GM23338 (cell line): Measurements from ENCODE around the gene TRIM8. TPM values are rescaled to one million over a fixed set of nuclear protein-coding genes. Genes with fewer than 3 reads are reported as not detected.

ENCODE experiments used
- ATAC-seq: fragments of 200-7000 bp; cut with Tn5 transposase; 3 replicates; pipeline ENCODE4 v1.9.1; 2020
- DNase-seq: peaks from one replicate; pipeline ENCODE4 v3.0.0-alpha.2; 2015; ENCODE audit warnings: low spot score
- H2AFZ ChIP-seq: fragments of 200-600 bp; sonication (generic); 2 replicates; pipeline ENCODE4 v1.8.0; 2016; ENCODE audit warnings: antibody characterized with exemption, mild to moderate bottlenecking, moderate library complexity
- H3F3A ChIP-seq: fragments of 200-600 bp; sonication (generic); replicated peaks from 2 replicates; pipeline ENCODE4 v1.8.0; 2017; ENCODE audit warnings: antibody characterized with exemption, mixed run types, low read depth
- H3K27ac ChIP-seq: fragments of 200-600 bp; sonication (generic); 2 replicates; pipeline ENCODE4 v1.6.1; 2016; ENCODE audit warnings: low read depth
- H3K27me3 ChIP-seq: fragments of 200-600 bp; sonication (generic); 2 replicates; pipeline ENCODE4 v1.8.0; 2016; ENCODE audit warnings: mild to moderate bottlenecking, mixed run types, moderate library complexity; ENCODE audit not compliant: insufficient read depth
- H3K36me3 ChIP-seq: fragments of 200-600 bp; sonication (generic); 2 replicates; pipeline ENCODE4 v1.8.0; 2016; ENCODE audit warnings: mild to moderate bottlenecking; ENCODE audit not compliant: insufficient read depth
- H3K4me1 ChIP-seq: fragments of 200-600 bp; sonication (generic); 2 replicates; pipeline ENCODE4 v1.8.0; 2016; ENCODE audit warnings: mild to moderate bottlenecking, moderate library complexity; ENCODE audit not compliant: insufficient read depth
- H3K4me2 ChIP-seq: fragments of 200-600 bp; sonication (generic); 2 replicates; pipeline ENCODE4 v1.7.1; 2017; ENCODE audit warnings: mixed run types
- H3K4me3 ChIP-seq: fragments of 200-600 bp; sonication (generic); 2 replicates; pipeline ENCODE4 v1.6.1; 2016; ENCODE audit warnings: mixed run types
- H3K79me2 ChIP-seq: fragments of 200-600 bp; sonication (generic); replicated peaks from 2 replicates; pipeline ENCODE4 v1.8.0; 2017; ENCODE audit warnings: mild to moderate bottlenecking; ENCODE audit not compliant: insufficient read depth
- H3K9me2 ChIP-seq: fragments of 200-600 bp; sonication (generic); 2 replicates; pipeline ENCODE4 v1.8.0; 2017; ENCODE audit not compliant: insufficient read depth
- H4K20me1 ChIP-seq: fragments of 200-600 bp; sonication (generic); replicated peaks from 2 replicates; pipeline ENCODE4 v1.8.0; 2017; ENCODE audit warnings: mild to moderate bottlenecking; ENCODE audit not compliant: insufficient read depth
- H3K27ac Mint-ChIP-seq: 2 replicates; pipeline ENCODE4 v1.8.0; 2020; ENCODE audit warnings: inconsistent platforms, mild to moderate bottlenecking, moderate library complexity, mixed read lengths
- H3K27me3 Mint-ChIP-seq: 3 replicates; pipeline ENCODE4 v1.8.0; 2022; ENCODE audit warnings: low read depth, mild to moderate bottlenecking, moderate library complexity, mixed read lengths, inconsistent platforms; ENCODE audit not compliant: insufficient read depth, poor library complexity
- H3K36me3 Mint-ChIP-seq: 3 replicates; pipeline ENCODE4 v1.8.0; 2021; ENCODE audit warnings: low read depth, mild to moderate bottlenecking, inconsistent platforms, moderate library complexity, mixed read lengths
- H3K4me1 Mint-ChIP-seq: 3 replicates; pipeline ENCODE4 v1.8.0; 2020; ENCODE audit warnings: mild to moderate bottlenecking, inconsistent platforms, mixed read lengths
- H3K4me3 Mint-ChIP-seq: 3 replicates; pipeline ENCODE4 v1.8.0; 2021; ENCODE audit warnings: moderate library complexity, mild to moderate bottlenecking, inconsistent platforms, mixed read lengths
- H3K9me3 Mint-ChIP-seq: 3 replicates; pipeline ENCODE4 v1.8.0; 2020; ENCODE audit warnings: moderate library complexity, mild to moderate bottlenecking, inconsistent platforms, mixed read lengths
- CREB1 ChIP-seq: fragments of 250-450 bp; sonication (Bioruptor Pico); IDR thresholded peaks from 2 replicates; pipeline ENCODE4 v1.5.0; 2020; ENCODE audit warnings: low read depth, mild to moderate bottlenecking, moderate library complexity
- EZH2 ChIP-seq: fragments of 200-600 bp; sonication (generic); IDR thresholded peaks from one replicate; pipeline ENCODE4 v1.8.0; 2017; ENCODE audit warnings: antibody characterized with exemption, mild to moderate bottlenecking, low read depth; ENCODE audit not compliant: unreplicated experiment
- EZH2phosphoT487 ChIP-seq: fragments of 200-600 bp; sonication (generic); IDR thresholded peaks from one replicate; pipeline ENCODE4 v1.8.1; 2018; ENCODE audit warnings: antibody characterized with exemption; ENCODE audit not compliant: unreplicated experiment
- JUNB ChIP-seq: IDR thresholded peaks from one replicate; pipeline ENCODE4 v1.6.1; 2016; ENCODE audit warnings: antibody characterized with exemption; ENCODE audit not compliant: unreplicated experiment
- NANOG ChIP-seq: IDR thresholded peaks from 2 replicates; pipeline ENCODE4 v1.6.1; 2016; ENCODE audit warnings: antibody characterized with exemption, borderline replicate concordance
- POLR2AphosphoS5 ChIP-seq: IDR thresholded peaks from 2 replicates; pipeline ENCODE4 v1.6.1; 2016; ENCODE audit warnings: antibody characterized with exemption, low read depth
- REST ChIP-seq: IDR thresholded peaks from one replicate; pipeline ENCODE4 v1.6.1; 2018; ENCODE audit warnings: antibody characterized with exemption; ENCODE audit not compliant: unreplicated experiment
- STAT1 ChIP-seq: IDR thresholded peaks from one replicate; pipeline ENCODE4 v1.6.1; 2016; ENCODE audit warnings: antibody characterized with exemption; ENCODE audit not compliant: unreplicated experiment
- ZNF114 ChIP-seq: fragments of 250-450 bp; sonication (Bioruptor Pico); IDR thresholded peaks from 2 replicates; pipeline ENCODE4 v1.5.0; 2020; ENCODE audit warnings: mild to moderate bottlenecking, moderate library complexity
- ZNF331 ChIP-seq: fragments of 250-450 bp; sonication (Bioruptor Pico); IDR thresholded peaks from 2 replicates; pipeline ENCODE4 v1.5.0; 2020; ENCODE audit warnings: low read depth, mild to moderate bottlenecking, moderate library complexity
- ZNF462 ChIP-seq: fragments of 250-450 bp; sonication (Bioruptor Pico); IDR thresholded peaks from 2 replicates; pipeline ENCODE4 v1.5.0; 2020; ENCODE audit warnings: mild to moderate bottlenecking, moderate library complexity
- polyA plus RNA-seq: library from polyadenylated mRNA; unstranded; fragments of >200 nt; fragmentation: Nextera tagmentation; extraction: Ambion mirVana; gene quantifications from 2 replicates; pipeline ENCODE4 v1.2.1, GENCODE V29; 2016
- total RNA-seq: library from RNA; depleted of rRNA; stranded (reverse); fragments of >200 nt; shearing (Covaris generic); gene quantifications from 2 replicates; pipeline ENCODE4 v1.2.3, GENCODE V29; 2014
- TF ChIP-seq, protein P1 (sequence below), 2 experiments: fragments of 200-600 bp in 1 of 2; sonication (generic) in 1 of 2; conservative IDR thresholded peaks; 2 replicates each; pipeline versions ENCODE4 v1.5.1 to v1.6.1; 2016 to 2017; ENCODE audit warnings: antibody characterized with exemption in 2 of 2, low read depth in 2 of 2, mild to moderate bottlenecking in 2 of 2, moderate library complexity in 1 of 2
- TF ChIP-seq, protein P2 (sequence below): IDR thresholded peaks from 2 replicates; pipeline ENCODE4 v1.6.1; 2016; ENCODE audit warnings: antibody characterized with exemption

TRIM8 gene
- total and polyA plus RNA-seq, 2 experiments from 2014 or later: 15.1 to 36.7 TPM

- TF ChIP-seq REST: no peak
- no peak for TF ChIP-seq EZH2phosphoT487
Measured at GRCh38 chr10:102696736-102697135, 52.5 kb downstream of the TRIM8 start (continued).

- ATAC-seq (no peak), DNase-seq (no peak)
- Mint-ChIP-seq H3K36me3 (peaks cover 30% of the 10 kb centered on the region), H3K4me3 (no peak overlapping the region), H3K4me1 (no peaks in the 10 kb centered on the region; the same call in 2 of the 3 replicates), H3K27ac (no peak overlapping the region), H3K27me3 (peaks cover 5% of the 10 kb centered on the region), H3K9me3 (no peaks in the 10 kb centered on the region)
- Histone ChIP-seq H3K79me2 (no peaks in the 10 kb centered on the region), H2AFZ (no peak overlapping the region), H3K4me2 (no peak overlapping the region), H3K27ac (no peak overlapping the region), H3K9me2 (no peaks in the 10 kb centered on the region), H3K4me3 (no peak overlapping the region), H3K4me1 (no peaks in the 10 kb centered on the region), H3F3A (0 out of 2 replicates have a peak, but pooled peaks cover 2% of the 10 kb centered on the region), H3K36me3 (peaks cover 7% of the 10 kb centered on the region; the same call in 1 of the 2 replicates), H3K27me3 (no peaks in the 10 kb centered on the region), H4K20me1 (no peaks in the 10 kb centered on the region; the same call in 1 of the 2 replicates)
- no peak for TF ChIP-seq EZH2phosphoT487
- TF ChIP-seq ZNF462 (CRISPR knock-in tag): no peak
- no peak for TF ChIP-seq EZH2
- TF ChIP-seq ZNF114: no peak
- no peak for TF ChIP-seq ZNF331
- no peak for TF ChIP-seq CREB1 (CRISPR knock-in tag)
- TF ChIP-seq, protein P1, sequence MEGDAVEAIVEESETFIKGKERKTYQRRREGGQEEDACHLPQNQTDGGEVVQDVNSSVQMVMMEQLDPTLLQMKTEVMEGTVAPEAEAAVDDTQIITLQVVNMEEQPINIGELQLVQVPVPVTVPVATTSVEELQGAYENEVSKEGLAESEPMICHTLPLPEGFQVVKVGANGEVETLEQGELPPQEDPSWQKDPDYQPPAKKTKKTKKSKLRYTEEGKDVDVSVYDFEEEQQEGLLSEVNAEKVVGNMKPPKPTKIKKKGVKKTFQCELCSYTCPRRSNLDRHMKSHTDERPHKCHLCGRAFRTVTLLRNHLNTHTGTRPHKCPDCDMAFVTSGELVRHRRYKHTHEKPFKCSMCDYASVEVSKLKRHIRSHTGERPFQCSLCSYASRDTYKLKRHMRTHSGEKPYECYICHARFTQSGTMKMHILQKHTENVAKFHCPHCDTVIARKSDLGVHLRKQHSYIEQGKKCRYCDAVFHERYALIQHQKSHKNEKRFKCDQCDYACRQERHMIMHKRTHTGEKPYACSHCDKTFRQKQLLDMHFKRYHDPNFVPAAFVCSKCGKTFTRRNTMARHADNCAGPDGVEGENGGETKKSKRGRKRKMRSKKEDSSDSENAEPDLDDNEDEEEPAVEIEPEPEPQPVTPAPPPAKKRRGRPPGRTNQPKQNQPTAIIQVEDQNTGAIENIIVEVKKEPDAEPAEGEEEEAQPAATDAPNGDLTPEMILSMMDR (conservative IDR thresholded peaks at IDR 0.05; ENCODE audit: low read depth in 2 of 2): no peak
- TF ChIP-seq, protein P2, sequence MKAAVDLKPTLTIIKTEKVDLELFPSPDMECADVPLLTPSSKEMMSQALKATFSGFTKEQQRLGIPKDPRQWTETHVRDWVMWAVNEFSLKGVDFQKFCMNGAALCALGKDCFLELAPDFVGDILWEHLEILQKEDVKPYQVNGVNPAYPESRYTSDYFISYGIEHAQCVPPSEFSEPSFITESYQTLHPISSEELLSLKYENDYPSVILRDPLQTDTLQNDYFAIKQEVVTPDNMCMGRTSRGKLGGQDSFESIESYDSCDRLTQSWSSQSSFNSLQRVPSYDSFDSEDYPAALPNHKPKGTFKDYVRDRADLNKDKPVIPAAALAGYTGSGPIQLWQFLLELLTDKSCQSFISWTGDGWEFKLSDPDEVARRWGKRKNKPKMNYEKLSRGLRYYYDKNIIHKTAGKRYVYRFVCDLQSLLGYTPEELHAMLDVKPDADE: no peak
- TF ChIP-seq JUNB: no peak
- TF ChIP-seq STAT1: no peak
- no peak for TF ChIP-seq POLR2AphosphoS5
- no peak for TF ChIP-seq NANOG
Measured at GRCh38 chr10:102698894-102699293, 54.6 kb downstream of the TRIM8 start.
